ENCODE measurements around the gene ABCD4.

DNA sequence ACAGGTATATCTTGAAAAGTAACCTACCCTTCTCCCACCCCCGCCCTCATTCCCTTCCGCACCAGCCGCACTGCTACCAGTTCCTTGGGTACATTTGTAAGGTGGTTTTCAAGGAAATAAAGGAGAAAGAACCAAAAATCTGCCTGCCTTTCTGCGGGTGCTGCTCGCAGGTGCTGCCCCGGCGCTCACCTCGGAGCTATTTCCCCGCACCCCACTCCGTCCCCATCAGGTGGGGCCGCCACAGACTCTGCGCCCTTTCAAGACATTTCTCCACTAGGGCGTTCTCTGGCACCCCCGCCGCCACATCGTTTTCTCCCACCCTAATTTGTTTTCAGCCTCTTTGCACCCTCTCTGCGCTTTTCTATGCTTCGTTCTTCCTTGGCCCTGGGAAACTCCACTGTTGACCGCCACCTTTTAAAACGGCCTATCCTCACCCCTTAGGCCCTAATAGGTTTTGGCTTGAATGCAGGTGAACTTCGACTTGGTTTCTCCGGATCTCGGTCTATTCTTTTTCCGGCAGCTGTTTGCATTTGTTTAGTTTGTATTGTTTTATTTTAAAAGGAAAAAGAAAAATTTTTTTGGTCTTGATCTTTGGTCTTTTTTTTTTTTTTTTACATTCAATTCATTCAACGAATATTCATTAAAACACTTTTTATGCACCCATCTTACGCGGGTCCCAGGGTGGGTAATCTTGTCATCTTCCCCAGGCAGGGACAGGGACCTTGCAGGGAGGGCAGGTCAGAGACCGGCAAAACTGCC, 60.5 kb downstream of the ABCD4 start:
- TF ChIP-seq, protein P1, sequence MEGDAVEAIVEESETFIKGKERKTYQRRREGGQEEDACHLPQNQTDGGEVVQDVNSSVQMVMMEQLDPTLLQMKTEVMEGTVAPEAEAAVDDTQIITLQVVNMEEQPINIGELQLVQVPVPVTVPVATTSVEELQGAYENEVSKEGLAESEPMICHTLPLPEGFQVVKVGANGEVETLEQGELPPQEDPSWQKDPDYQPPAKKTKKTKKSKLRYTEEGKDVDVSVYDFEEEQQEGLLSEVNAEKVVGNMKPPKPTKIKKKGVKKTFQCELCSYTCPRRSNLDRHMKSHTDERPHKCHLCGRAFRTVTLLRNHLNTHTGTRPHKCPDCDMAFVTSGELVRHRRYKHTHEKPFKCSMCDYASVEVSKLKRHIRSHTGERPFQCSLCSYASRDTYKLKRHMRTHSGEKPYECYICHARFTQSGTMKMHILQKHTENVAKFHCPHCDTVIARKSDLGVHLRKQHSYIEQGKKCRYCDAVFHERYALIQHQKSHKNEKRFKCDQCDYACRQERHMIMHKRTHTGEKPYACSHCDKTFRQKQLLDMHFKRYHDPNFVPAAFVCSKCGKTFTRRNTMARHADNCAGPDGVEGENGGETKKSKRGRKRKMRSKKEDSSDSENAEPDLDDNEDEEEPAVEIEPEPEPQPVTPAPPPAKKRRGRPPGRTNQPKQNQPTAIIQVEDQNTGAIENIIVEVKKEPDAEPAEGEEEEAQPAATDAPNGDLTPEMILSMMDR (IDR thresholded peaks at IDR 0.05) = no peak
- TF ChIP-seq POLR2AphosphoS5 (IDR thresholded peaks at IDR 0.05) (no peak), POLR2A (IDR thresholded peaks at IDR 0.05) (no peak)

All from gastroesophageal sphincter (tissue), 3 donors.